NT2/D1 (cell line): ENCODE data around the gene ASB18.

ENCODE experiments used
- DNase-seq: peaks from one replicate; pipeline ENCODE4 v3.0.0-alpha.2; 2011; ENCODE audit warnings: low read depth, low spot score
- H3K27me3 ChIP-seq: 2 replicates; pipeline ENCODE4 v1.6.0; 2011; ENCODE audit warnings: mild to moderate bottlenecking; ENCODE audit not compliant: insufficient read length, insufficient read depth
- H3K36me3 ChIP-seq: 2 replicates; pipeline ENCODE4 v1.6.1; 2011; ENCODE audit warnings: mild to moderate bottlenecking, low read length, mixed read lengths; ENCODE audit not compliant: insufficient read depth, insufficient read length
- H3K4me1 ChIP-seq: 2 replicates; pipeline ENCODE4 v1.5.1; 2011; ENCODE audit not compliant: insufficient read depth, insufficient read length
- H3K4me3 ChIP-seq: 2 replicates; pipeline ENCODE4 v1.5.1; 2011; ENCODE audit warnings: low read depth; ENCODE audit not compliant: insufficient read length
- H3K9ac ChIP-seq: 2 replicates; pipeline ENCODE4 v1.6.0; 2011; ENCODE audit warnings: low read depth; ENCODE audit not compliant: insufficient read length
- H3K9me3 ChIP-seq: 2 replicates; pipeline ENCODE4 v1.5.1; 2011; ENCODE audit warnings: mild to moderate bottlenecking, low read length; ENCODE audit not compliant: insufficient read depth
- SUZ12 ChIP-seq: IDR thresholded peaks from 2 replicates; pipeline ENCODE4 v1.6.1; 2011; ENCODE audit not compliant: insufficient read length, insufficient read depth; ENCODE audit errors: extremely low read depth
- YY1 ChIP-seq: IDR thresholded peaks from 2 replicates; pipeline ENCODE4 v1.6.1; 2011; ENCODE audit not compliant: insufficient read length, insufficient read depth
- ZNF274 ChIP-seq: IDR thresholded peaks from 2 replicates; pipeline ENCODE4 v1.6.1; 2011; ENCODE audit warnings: mild to moderate bottlenecking, low read depth, low read length

ASB18 gene

GRCh38 chr2:236173036-236173728, 91.0 kb downstream of the ASB18 start:
- Histone ChIP-seq H3K27me3 (peaks cover 85% of the 10 kb centered on the region), H3K36me3 (no peaks in the 10 kb centered on the region), H3K9me3 (peaks cover 5% of the 10 kb centered on the region; the same call in 1 of the 2 replicates), H3K4me3 (peak overlapping the region; percentile 26), H3K4me1 (peaks cover 20% of the 10 kb centered on the region), H3K9ac (peak overlapping the region; percentile 46)
- DNase-seq = no peak
- no peak for TF ChIP-seq ZNF274
- no peak for TF ChIP-seq YY1
- TF ChIP-seq SUZ12 = no peak

- H3K36me3 ChIP-seq = no peaks in the 10 kb centered on the region
- H3K9ac ChIP-seq = peak overlapping the region; percentile 46
- H3K4me3 ChIP-seq = peak overlapping the region; percentile 26
- peaks cover 5% of the 10 kb centered on the region; the same call in 1 of the 2 replicates for H3K9me3 ChIP-seq
- peaks cover 20% of the 10 kb centered on the region for H3K4me1 ChIP-seq
- peaks cover 84% of the 10 kb centered on the region for H3K27me3 ChIP-seq
- TF ChIP-seq ZNF274 = no peak
- TF ChIP-seq SUZ12 = no peak
- TF ChIP-seq YY1 = no peak
- no peak for DNase-seq
Measured at GRCh38 chr2:236172255-236173035, 91.8 kb downstream of the ASB18 start.

GRCh38 chr2:236171680-236172254, 92.4 kb downstream of the ASB18 start:
- H3K36me3 ChIP-seq = no peaks in the 10 kb centered on the region
- peaks cover 90% of the 10 kb centered on the region for H3K27me3 ChIP-seq
- TF ChIP-seq ZNF274 (no peak), SUZ12 (no peak), YY1 (no peak)
- H3K4me3 ChIP-seq = peak overlapping the region; percentile 10
- peaks cover 20% of the 10 kb centered on the region for H3K4me1 ChIP-seq
- no peak for DNase-seq
- H3K9ac ChIP-seq = no peak overlapping the region
- peaks cover 5% of the 10 kb centered on the region; the same call in 1 of the 2 replicates for H3K9me3 ChIP-seq

- no peak for DNase-seq
Measured at GRCh38 chr2:236171181-236171679, 93.0 kb downstream of the ASB18 start.

GRCh38 chr2:236170590-236171165, 93.5 kb downstream of the ASB18 start:
- no peak overlapping the region for H3K9ac ChIP-seq
- no peak for DNase-seq
- H3K27me3 ChIP-seq = peaks cover 92% of the 10 kb centered on the region
- peaks cover 3% of the 10 kb centered on the region for H3K36me3 ChIP-seq
- no peak for TF ChIP-seq YY1
- TF ChIP-seq SUZ12 = no peak
- H3K4me3 ChIP-seq = no peak overlapping the region
- H3K9me3 ChIP-seq = peaks cover 5% of the 10 kb centered on the region; the same call in 1 of the 2 replicates
- peaks cover 20% of the 10 kb centered on the region for H3K4me1 ChIP-seq

More at GRCh38 chr2:236171181-236171679, 93.0 kb downstream of the ASB18 start:
- Histone ChIP-seq H3K9me3 (peaks cover 5% of the 10 kb centered on the region; the same call in 1 of the 2 replicates), H3K4me1 (peaks cover 20% of the 10 kb centered on the region), H3K27me3 (peaks cover 92% of the 10 kb centered on the region), H3K4me3 (peak overlapping the region; percentile 10), H3K36me3 (no peaks in the 10 kb centered on the region), H3K9ac (no peak overlapping the region)
- no peak for TF ChIP-seq SUZ12
- no peak for TF ChIP-seq ZNF274
- no peak for TF ChIP-seq YY1

- no peak for DNase-seq
- Histone ChIP-seq H3K9me3 (peaks cover 5% of the 10 kb centered on the region; the same call in 1 of the 2 replicates), H3K36me3 (peaks cover 10% of the 10 kb centered on the region), H3K4me3 (no peak overlapping the region), H3K27me3 (peaks cover 92% of the 10 kb centered on the region), H3K4me1 (peaks cover 20% of the 10 kb centered on the region), H3K9ac (peak overlapping the region; percentile 6)
- TF ChIP-seq YY1 (no peak), SUZ12 (no peak), ZNF274 (no peak)
Measured at GRCh38 chr2:236169741-236170589, 94.2 kb downstream of the ASB18 start.
